Fibroblast of the conjunctiva (primary cell): ENCODE results near the gene PRSS8.
"Not testable (repeated sequence)": the region's sequence is repeated elsewhere in the genome, so short reads cannot be mapped to it uniquely, and the experiment has no call there.

Experiments
- DNase-seq: peaks from one replicate; pipeline ENCODE4 v3.0.0-alpha.2; 2010; ENCODE audit warnings: low read depth

Gene PRSS8

GRCh38 chr16:31135535-31136286 is at the start of gene PRSS8:
PRSS8 (minus strand) TSS chr16:31135727; CDS start chr16:31135498, 229 bp downstream.
- DNase-seq = no peak

- no peak for DNase-seq
These were observed 49.4 kb upstream of the PRSS8 start for GRCh38 chr16:31184888-31185287.

DNA sequence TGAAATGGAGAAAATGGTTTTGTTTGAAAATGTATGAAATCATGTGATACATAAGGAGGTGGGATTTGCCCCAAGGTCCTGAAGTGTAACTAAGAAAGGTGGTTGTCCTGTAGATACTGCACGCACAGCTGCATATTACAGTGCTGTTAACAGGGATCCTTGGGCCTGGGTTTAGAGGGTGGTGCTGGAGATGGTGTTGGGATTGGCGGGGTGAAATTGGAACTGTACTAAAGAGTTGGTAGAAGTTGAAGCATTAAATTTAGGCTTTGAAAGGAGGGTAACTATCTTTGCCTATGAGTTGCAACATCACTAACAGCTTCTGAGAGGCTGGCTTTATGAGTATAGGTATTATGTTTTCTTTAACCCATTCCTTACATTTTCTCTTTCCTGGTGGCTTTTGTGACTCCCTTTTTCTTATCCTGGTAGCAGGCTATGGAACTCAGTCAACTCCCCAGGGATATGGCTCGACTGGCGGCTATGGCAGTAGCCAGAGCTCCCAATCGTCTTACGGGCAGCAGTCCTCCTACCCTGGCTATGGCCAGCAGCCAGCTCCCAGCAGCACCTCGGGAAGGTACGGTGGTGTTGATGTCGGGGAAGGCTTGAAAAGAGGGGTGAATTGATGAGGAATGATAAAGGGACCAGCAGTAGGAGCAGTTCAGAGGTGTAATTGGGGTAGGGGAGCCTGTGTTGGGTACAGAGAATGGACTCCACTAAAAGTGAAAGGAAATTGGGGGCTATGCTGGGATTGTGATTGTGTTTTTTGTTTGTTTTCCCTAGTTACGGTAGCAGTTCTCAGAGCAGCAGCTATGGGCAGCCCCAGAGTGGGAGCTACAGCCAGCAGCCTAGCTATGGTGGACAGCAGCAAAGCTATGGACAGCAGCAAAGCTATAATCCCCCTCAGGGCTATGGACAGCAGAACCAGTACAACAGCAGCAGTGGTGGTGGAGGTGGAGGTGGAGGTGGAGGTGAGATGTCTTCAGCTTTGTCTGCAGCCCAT is 48.2 kb upstream of the PRSS8 start:
- DNase-seq = no peak

DNA sequence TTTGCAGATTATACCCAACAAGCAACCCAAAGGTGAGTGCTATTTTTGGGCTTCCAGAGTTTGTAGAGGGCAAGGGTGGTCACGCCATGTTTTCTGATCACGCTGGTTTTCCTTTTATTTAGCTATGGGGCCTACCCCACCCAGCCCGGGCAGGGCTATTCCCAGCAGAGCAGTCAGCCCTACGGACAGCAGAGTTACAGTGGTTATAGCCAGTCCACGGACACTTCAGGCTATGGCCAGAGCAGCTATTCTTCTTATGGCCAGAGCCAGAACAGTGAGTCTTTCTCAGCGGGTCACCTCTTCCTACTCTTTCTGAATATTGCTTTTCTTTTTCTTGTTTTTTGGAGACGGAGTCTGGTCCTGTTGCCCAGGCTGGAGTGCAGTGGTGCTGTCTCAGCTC is 46.9 kb upstream of the PRSS8 start:
- DNase-seq = no peak

- no peak for DNase-seq
These were observed 45.7 kb upstream of the PRSS8 start for GRCh38 chr16:31181102-31181830.

GRCh38 chr16:31179747-31180459 is 44.4 kb upstream of the PRSS8 start, which contains the start of gene FUS:
FUS (plus strand) TSS chr16:31180139; CDS start chr16:31180215, 76 bp downstream.
- peak; percentile 79 for DNase-seq

GRCh38 chr16:31179219-31179746 is 43.8 kb upstream of the PRSS8 start:
- DNase-seq = no peak

DNA sequence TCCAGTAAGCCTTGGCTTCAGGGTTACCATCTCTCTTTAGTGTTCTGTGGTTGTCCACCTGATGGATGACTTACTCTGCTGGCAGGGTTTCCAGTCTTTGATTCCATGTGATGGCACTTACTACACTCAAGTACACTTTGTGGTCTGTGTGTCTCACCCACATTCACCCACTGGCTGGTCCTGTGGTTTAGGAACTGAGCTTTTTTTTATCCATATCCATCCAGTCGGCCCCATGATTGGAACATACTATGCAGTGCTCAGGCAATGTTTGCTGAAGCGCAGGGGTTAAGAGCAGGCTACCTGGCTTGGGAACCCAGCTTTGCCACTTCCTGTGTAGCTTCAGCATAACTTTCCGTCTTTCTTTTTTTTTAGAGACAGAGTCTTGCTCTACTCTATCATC is 41.6 kb upstream of the PRSS8 start:
- no peak for DNase-seq

GRCh38 chr16:31170048-31170447 is 34.5 kb upstream of the PRSS8 start:
- not testable (repeated sequence) for DNase-seq

GRCh38 chr16:31168848-31169247 is 33.3 kb upstream of the PRSS8 start:
- no peak for DNase-seq

GRCh38 chr16:31167315-31167714 is 31.8 kb upstream of the PRSS8 start:
- DNase-seq = no peak

DNA sequence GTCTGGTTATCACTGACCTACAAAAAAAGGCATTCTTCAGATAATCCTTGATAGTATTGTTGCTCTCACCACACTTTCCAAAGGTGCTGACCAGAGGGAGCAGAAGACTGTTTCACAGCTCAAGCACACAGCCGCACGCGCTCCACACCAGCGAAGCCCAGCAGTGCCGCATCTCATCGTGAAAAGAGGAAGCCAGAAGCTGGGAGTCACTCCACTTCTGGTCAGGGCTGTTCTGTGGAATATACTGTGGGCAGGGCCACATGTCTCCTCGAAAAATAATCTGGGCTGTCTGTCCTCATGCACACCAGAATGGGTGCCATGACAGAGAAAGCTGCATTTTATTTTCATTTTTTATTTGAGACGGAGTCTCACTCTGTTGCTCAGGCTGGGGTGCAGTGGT is 21.6 kb upstream of the PRSS8 start:
- no peak for DNase-seq

GRCh38 chr16:31150976-31151375 is 15.4 kb upstream of the PRSS8 start:
- DNase-seq = not testable (repeated sequence)

GRCh38 chr16:31149894-31150890 is 14.7 kb upstream of the PRSS8 start, which contains the start of gene PRSS36:
PRSS36 (minus strand) TSS chr16:31150066; CDS start chr16:31150035, 31 bp downstream.
- DNase-seq = no peak

DNA sequence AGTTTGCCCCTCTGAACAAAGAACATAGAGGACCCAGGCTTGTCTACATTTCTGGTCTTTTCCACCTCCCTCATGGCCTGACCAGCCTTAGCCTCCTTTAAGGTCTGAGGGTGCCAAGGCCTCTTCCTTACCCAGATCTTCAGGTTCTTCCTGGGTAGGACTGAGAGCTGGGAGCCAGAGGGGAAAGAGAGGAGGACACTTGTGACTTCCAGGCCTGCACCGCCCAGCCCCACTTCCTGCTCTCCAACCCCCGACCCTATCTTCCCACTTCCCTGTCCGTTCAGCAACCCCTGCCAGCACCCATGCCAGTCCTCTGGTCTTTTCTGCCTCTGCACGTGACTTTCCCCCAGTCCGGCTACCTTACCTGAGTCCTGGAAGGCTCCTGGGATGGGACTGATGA is 13.8 kb upstream of the PRSS8 start:
- DNase-seq = no peak

- DNase-seq = no peak
These were observed 13.4 kb upstream of the PRSS8 start for GRCh38 chr16:31148896-31149295.

- DNase-seq = no peak
These were observed 12.8 kb upstream of the PRSS8 start for GRCh38 chr16:31148281-31148728.

DNA sequence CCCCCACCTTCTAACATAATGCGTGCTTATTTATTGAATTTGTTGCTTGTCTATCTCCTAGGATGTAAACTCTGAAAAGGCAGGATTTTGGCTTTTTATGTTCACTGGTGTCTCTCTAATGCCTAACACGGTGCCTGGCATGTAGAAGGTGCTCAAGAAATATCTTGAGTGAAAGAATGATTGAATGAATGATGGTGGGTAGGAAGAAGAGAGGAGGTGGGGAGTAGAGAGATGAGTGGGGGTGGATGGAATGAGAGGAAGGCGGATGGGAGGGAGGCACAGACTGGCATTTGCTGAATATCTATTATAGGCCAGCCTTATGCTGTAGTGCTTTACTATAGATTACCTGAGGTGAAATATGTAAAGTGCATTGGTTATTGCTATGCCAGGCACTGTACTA is 12.0 kb upstream of the PRSS8 start:
- DNase-seq = no peak

- DNase-seq = no peak
These were observed 10.0 kb upstream of the PRSS8 start for GRCh38 chr16:31145398-31145990.
